Sigmoid colon (tissue), 4 donors: ENCODE results near the gene PA2G4.

Source experiments
- CTCF ChIP-seq, 4 experiments: fragments of 450-650 bp in 3 of 4; fragments of 200-600 bp in 1 of 4; IDR thresholded peaks; one replicate each; pipeline ENCODE4 v1.5.1; 2016 to 2019; ENCODE audit warnings: antibody characterized with exemption in 4 of 4, mild to moderate bottlenecking in 3 of 4, moderate library complexity in 2 of 4
- EP300 ChIP-seq, 4 donors: sonication (generic); formaldehyde crosslinking; IDR thresholded peaks; one replicate each; pipeline ENCODE4 v1.6.1; 2017; ENCODE audit warnings: antibody characterized with exemption in 4 of 4
- POLR2A ChIP-seq, 2 donors: fragments of 450-650 bp; IDR thresholded peaks; one replicate each; pipeline ENCODE4 v1.6.1; 2016; ENCODE audit warnings: antibody characterized with exemption in 2 of 2, mild to moderate bottlenecking in 2 of 2, moderate library complexity in 2 of 2
- POLR2AphosphoS5 ChIP-seq, 4 donors: sonication (generic); formaldehyde crosslinking; IDR thresholded peaks; one replicate each; pipeline ENCODE4 v1.6.1; 2017; ENCODE audit warnings: antibody characterized with exemption in 4 of 4

GRCh38 chr12:56155256-56155845 lies 51.0 kb downstream of the PA2G4 start:
- no peak for TF ChIP-seq POLR2AphosphoS5 (IDR thresholded peaks at IDR 0.05)
- no peak for TF ChIP-seq CTCF (IDR thresholded peaks at IDR 0.05)
- TF ChIP-seq POLR2A (IDR thresholded peaks at IDR 0.05): no peak
- no peak for TF ChIP-seq EP300 (IDR thresholded peaks at IDR 0.05)
